GM23338 (cell line): ENCODE measurements around the gene C1QTNF9. TPM values are rescaled to one million over a fixed set of nuclear protein-coding genes. Genes with fewer than 3 reads are reported as not detected.

Source experiments
- CREB1 ChIP-seq: fragments of 250-450 bp; sonication (Bioruptor Pico); IDR thresholded peaks from 2 replicates; pipeline ENCODE4 v1.5.0; 2020; ENCODE audit warnings: low read depth, mild to moderate bottlenecking, moderate library complexity
- JUNB ChIP-seq: IDR thresholded peaks from one replicate; pipeline ENCODE4 v1.6.1; 2016; ENCODE audit warnings: antibody characterized with exemption; ENCODE audit not compliant: unreplicated experiment
- NANOG ChIP-seq: IDR thresholded peaks from 2 replicates; pipeline ENCODE4 v1.6.1; 2016; ENCODE audit warnings: antibody characterized with exemption, borderline replicate concordance
- REST ChIP-seq: IDR thresholded peaks from one replicate; pipeline ENCODE4 v1.6.1; 2018; ENCODE audit warnings: antibody characterized with exemption; ENCODE audit not compliant: unreplicated experiment
- ZNF331 ChIP-seq: fragments of 250-450 bp; sonication (Bioruptor Pico); IDR thresholded peaks from 2 replicates; pipeline ENCODE4 v1.5.0; 2020; ENCODE audit warnings: low read depth, mild to moderate bottlenecking, moderate library complexity
- ZNF462 ChIP-seq: fragments of 250-450 bp; sonication (Bioruptor Pico); IDR thresholded peaks from 2 replicates; pipeline ENCODE4 v1.5.0; 2020; ENCODE audit warnings: mild to moderate bottlenecking, moderate library complexity
- polyA plus RNA-seq: library from polyadenylated mRNA; unstranded; fragments of >200 nt; fragmentation: Nextera tagmentation; extraction: Ambion mirVana; gene quantifications from 2 replicates; pipeline ENCODE4 v1.2.1, GENCODE V29; 2016
- total RNA-seq: library from RNA; depleted of rRNA; stranded (reverse); fragments of >200 nt; shearing (Covaris generic); gene quantifications from 2 replicates; pipeline ENCODE4 v1.2.3, GENCODE V29; 2014

C1QTNF9 gene
- total and polyA plus RNA-seq, 2 experiments from 2014 or later: not detected

GRCh38 chr13:24269821-24270220 is 39.6 kb upstream of the C1QTNF9 start (continued):
- no peak for TF ChIP-seq ZNF462 (CRISPR knock-in tag)
- no peak for TF ChIP-seq JUNB
- TF ChIP-seq CREB1 (CRISPR knock-in tag): no peak
- no peak for TF ChIP-seq NANOG
- no peak for TF ChIP-seq ZNF331 (CRISPR knock-in tag)
- no peak for TF ChIP-seq REST
